Skeletal muscle cell (primary cell): ENCODE measurements around the gene CAMK2B.

Experiments
- DNase-seq: peaks from one replicate; pipeline ENCODE4 v3.0.0-alpha.2; 2010; ENCODE audit warnings: low read depth
- H3K4me3 ChIP-seq: 2 replicates; pipeline ENCODE4 v1.5.1; 2011; ENCODE audit warnings: low read depth, mild to moderate bottlenecking, control low read depth, low read length, moderate library complexity

Gene CAMK2B

GRCh38 chr7:44291066-44291732 is 34.2 kb downstream of the CAMK2B start:
- H3K4me3 ChIP-seq = no peak overlapping the region
- no peak for DNase-seq

- no peak for DNase-seq
- no peak overlapping the region for H3K4me3 ChIP-seq
These were observed 35.2 kb downstream of the CAMK2B start for GRCh38 chr7:44290252-44290620.

- H3K4me3 ChIP-seq = no peak overlapping the region
- no peak for DNase-seq
These were observed 35.8 kb downstream of the CAMK2B start for GRCh38 chr7:44289341-44290251.

- DNase-seq = no peak
These were observed 36.5 kb downstream of the CAMK2B start for GRCh38 chr7:44288811-44289340.

GRCh38 chr7:44288381-44288685 is 37.1 kb downstream of the CAMK2B start:
- no peak for DNase-seq
- H3K4me3 ChIP-seq = no peak overlapping the region

More at GRCh38 chr7:44288811-44289340, 36.5 kb downstream of the CAMK2B start:
- H3K4me3 ChIP-seq = no peak overlapping the region

GRCh38 chr7:44287488-44288380 is 37.7 kb downstream of the CAMK2B start:
- H3K4me3 ChIP-seq = no peak overlapping the region
- DNase-seq = no peak

GRCh38 chr7:44286618-44287487 is 38.5 kb downstream of the CAMK2B start:
- no peak for DNase-seq
- no peak overlapping the region for H3K4me3 ChIP-seq

- no peak for DNase-seq
- no peak overlapping the region for H3K4me3 ChIP-seq
These were observed 39.2 kb downstream of the CAMK2B start for GRCh38 chr7:44286182-44286617.

- H3K4me3 ChIP-seq = no peak overlapping the region
- DNase-seq = no peak
These were observed 39.8 kb downstream of the CAMK2B start for GRCh38 chr7:44285561-44285960.

- no peak for DNase-seq
- H3K4me3 ChIP-seq = no peak overlapping the region
These were observed 40.4 kb downstream of the CAMK2B start for GRCh38 chr7:44284881-44285541.

GRCh38 chr7:44284216-44284615 is 41.2 kb downstream of the CAMK2B start:
- no peak overlapping the region for H3K4me3 ChIP-seq
- DNase-seq = no peak

GRCh38 chr7:44283381-44284211 is 41.8 kb downstream of the CAMK2B start:
- H3K4me3 ChIP-seq = no peak overlapping the region
- no peak for DNase-seq

- no peak for DNase-seq
- no peak overlapping the region for H3K4me3 ChIP-seq
These were observed 42.7 kb downstream of the CAMK2B start for GRCh38 chr7:44282601-44283171.

GRCh38 chr7:44281811-44282600 is 43.4 kb downstream of the CAMK2B start:
- DNase-seq = no peak
- H3K4me3 ChIP-seq = no peak overlapping the region

- no peak overlapping the region for H3K4me3 ChIP-seq
- no peak for DNase-seq
These were observed 44.2 kb downstream of the CAMK2B start for GRCh38 chr7:44280993-44281721.

GRCh38 chr7:44280636-44280992 is 44.8 kb downstream of the CAMK2B start:
- H3K4me3 ChIP-seq = no peak overlapping the region
- no peak for DNase-seq
